GM18499 (cell line): ENCODE data around the gene NT5C2.

Source experiments
- ATAC-seq: cut with Tn5 transposase; IDR thresholded peaks from one replicate; pipeline ENCODE4 v1.9.1; 2021; ENCODE audit warnings: moderate number of reproducible peaks; ENCODE audit not compliant: insufficient read depth, unreplicated experiment

The NT5C2 gene

GRCh38 chr10:103127241-103127640, 65.8 kb downstream of the NT5C2 start:
- ATAC-seq = no peak

- ATAC-seq = peak; percentile 61
Observed at GRCh38 chr10:103125323-103126267, 67.5 kb downstream of the NT5C2 start.

- no peak for ATAC-seq
Observed at GRCh38 chr10:103124420-103125096, 68.5 kb downstream of the NT5C2 start.

GRCh38 chr10:103123282-103124024, 69.6 kb downstream of the NT5C2 start:
- no peak for ATAC-seq

GRCh38 chr10:103120977-103121735, 71.9 kb downstream of the NT5C2 start:
- no peak for ATAC-seq

GRCh38 chr10:103120546-103120945, 72.5 kb downstream of the NT5C2 start:
- ATAC-seq = no peak

- no peak for ATAC-seq
Observed at GRCh38 chr10:103117247-103117646, 75.8 kb downstream of the NT5C2 start.

GRCh38 chr10:103114876-103115275, 78.2 kb downstream of the NT5C2 start:
- ATAC-seq = no peak

- no peak for ATAC-seq
Observed at GRCh38 chr10:103111918-103112877, 80.9 kb downstream of the NT5C2 start.

- ATAC-seq = no peak
Observed at GRCh38 chr10:103111031-103111917, 81.8 kb downstream of the NT5C2 start.

- no peak for ATAC-seq
Observed at GRCh38 chr10:103110407-103110806, 82.7 kb downstream of the NT5C2 start.

GRCh38 chr10:103109821-103110220, 83.3 kb downstream of the NT5C2 start:
- no peak for ATAC-seq

GRCh38 chr10:103106539-103106938, 86.5 kb downstream of the NT5C2 start:
- ATAC-seq = no peak

GRCh38 chr10:103105462-103105861, 87.6 kb downstream of the NT5C2 start:
- ATAC-seq = no peak

GRCh38 chr10:103104721-103105120, 88.4 kb downstream of the NT5C2 start:
- no peak for ATAC-seq

GRCh38 chr10:103103989-103104388, 89.1 kb downstream of the NT5C2 start:
- ATAC-seq = no peak

GRCh38 chr10:103102195-103102594, 90.9 kb downstream of the NT5C2 start:
- ATAC-seq = no peak

GRCh38 chr10:103100620-103101019, 92.5 kb downstream of the NT5C2 start:
- no peak for ATAC-seq
